Fibroblast of mammary gland (primary cell): ENCODE data around the gene PRKG1.
A peak's percentile ranks its signal among the peaks of the same experiment; 100 is the strongest.

Experiments used
- DNase-seq: peaks from one replicate; pipeline ENCODE4 v3.0.0-alpha.2; 2010; ENCODE audit warnings: low read depth
- H3K4me3 ChIP-seq: 2 replicates; pipeline ENCODE4 v1.5.1; 2011; ENCODE audit warnings: low read depth, mild to moderate bottlenecking, low read length, moderate library complexity; ENCODE audit not compliant: control insufficient read depth
- TF ChIP-seq, protein P1 (sequence below): conservative IDR thresholded peaks from 2 replicates; pipeline ENCODE4 v1.5.1; 2011; ENCODE audit warnings: low read depth, low read length, inconsistent platforms; ENCODE audit not compliant: control insufficient read depth, insufficient read depth

The PRKG1 gene

GRCh38 chr10:51956822-51957221 is 882.5 kb downstream of the PRKG1 start:
- H3K4me3 ChIP-seq, result no peak overlapping the region
- no peak for DNase-seq
- TF ChIP-seq, protein P1, sequence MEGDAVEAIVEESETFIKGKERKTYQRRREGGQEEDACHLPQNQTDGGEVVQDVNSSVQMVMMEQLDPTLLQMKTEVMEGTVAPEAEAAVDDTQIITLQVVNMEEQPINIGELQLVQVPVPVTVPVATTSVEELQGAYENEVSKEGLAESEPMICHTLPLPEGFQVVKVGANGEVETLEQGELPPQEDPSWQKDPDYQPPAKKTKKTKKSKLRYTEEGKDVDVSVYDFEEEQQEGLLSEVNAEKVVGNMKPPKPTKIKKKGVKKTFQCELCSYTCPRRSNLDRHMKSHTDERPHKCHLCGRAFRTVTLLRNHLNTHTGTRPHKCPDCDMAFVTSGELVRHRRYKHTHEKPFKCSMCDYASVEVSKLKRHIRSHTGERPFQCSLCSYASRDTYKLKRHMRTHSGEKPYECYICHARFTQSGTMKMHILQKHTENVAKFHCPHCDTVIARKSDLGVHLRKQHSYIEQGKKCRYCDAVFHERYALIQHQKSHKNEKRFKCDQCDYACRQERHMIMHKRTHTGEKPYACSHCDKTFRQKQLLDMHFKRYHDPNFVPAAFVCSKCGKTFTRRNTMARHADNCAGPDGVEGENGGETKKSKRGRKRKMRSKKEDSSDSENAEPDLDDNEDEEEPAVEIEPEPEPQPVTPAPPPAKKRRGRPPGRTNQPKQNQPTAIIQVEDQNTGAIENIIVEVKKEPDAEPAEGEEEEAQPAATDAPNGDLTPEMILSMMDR, result no peak

- TF ChIP-seq, protein P1, result peak; percentile 52
These were observed 886.2 kb downstream of the PRKG1 start for GRCh38 chr10:51960494-51960895.

DNA sequence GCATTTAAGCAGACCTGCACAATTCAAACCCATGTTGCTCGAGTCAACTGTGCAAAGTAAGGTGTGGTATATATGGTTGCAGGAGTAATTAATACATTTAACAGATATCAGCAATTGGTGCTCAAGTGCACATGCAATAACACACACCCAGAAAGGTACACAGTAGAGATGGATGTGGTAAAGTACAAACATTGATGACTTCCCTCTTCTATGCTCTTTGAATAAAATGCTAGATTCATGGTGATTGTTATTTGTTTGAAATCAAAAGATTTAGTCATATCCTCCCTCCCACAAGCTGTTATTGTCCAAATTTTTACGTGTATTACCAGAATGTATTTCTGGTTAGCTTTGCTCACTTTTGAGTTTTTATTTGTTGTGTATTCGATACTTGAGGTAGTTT is 887.1 kb downstream of the PRKG1 start:
- H3K4me3 ChIP-seq, result no peak overlapping the region
- TF ChIP-seq, protein P1, result no peak
- DNase-seq, result no peak

More at GRCh38 chr10:51960494-51960895, 886.2 kb downstream of the PRKG1 start:
- DNase-seq, result peak; percentile 84
- H3K4me3 ChIP-seq, result no peak overlapping the region

GRCh38 chr10:51964630-51965029 is 890.3 kb downstream of the PRKG1 start:
- peak; percentile 3 for DNase-seq
- TF ChIP-seq, protein P1, result no peak
- H3K4me3 ChIP-seq, result no peak overlapping the region

- no peak for DNase-seq
- TF ChIP-seq, protein P1, result no peak
- no peak overlapping the region for H3K4me3 ChIP-seq
These were observed 891.2 kb downstream of the PRKG1 start for GRCh38 chr10:51965451-51965850.

GRCh38 chr10:51972733-51973346 is 898.6 kb downstream of the PRKG1 start:
- no peak overlapping the region for H3K4me3 ChIP-seq
- DNase-seq, result no peak
- TF ChIP-seq, protein P1, result no peak

DNA sequence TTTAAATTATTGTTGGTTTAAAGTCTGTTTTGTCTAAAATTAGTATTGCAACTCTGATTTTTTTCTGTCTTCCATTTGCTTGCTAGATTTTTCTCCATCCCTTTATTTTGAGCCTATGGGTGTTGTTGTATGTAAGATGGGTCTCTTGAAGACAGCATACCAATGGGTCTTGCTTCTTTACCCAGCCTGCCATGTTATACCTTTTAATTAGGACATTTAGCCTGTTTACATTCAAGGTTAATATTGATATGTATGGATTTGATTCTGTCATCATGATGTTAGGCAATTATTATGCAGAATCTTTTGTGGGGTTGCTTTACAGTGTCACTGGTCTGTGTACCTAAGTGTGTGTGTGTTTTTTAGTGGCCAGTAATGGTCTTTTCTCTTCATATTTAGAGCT is 906.5 kb downstream of the PRKG1 start:
- DNase-seq, result no peak
- TF ChIP-seq, protein P1, result no peak
- H3K4me3 ChIP-seq, result no peak overlapping the region
